Liver (tissue), 9 donors: ENCODE data around the gene NRSN2. TPM values are rescaled to one million over a fixed set of nuclear protein-coding genes. Genes with fewer than 3 reads are reported as not detected.
A peak's percentile ranks its signal among the peaks of the same experiment; 100 is the strongest.
"Not testable (repeated sequence)": the region's sequence is repeated elsewhere in the genome, so short reads cannot be mapped to it uniquely, and the experiment has no call there.

Experiments
- DNase-seq: peaks from one replicate; pipeline ENCODE4 v3.0.0-alpha.2; 2017; ENCODE audit warnings: low spot score
- H3K27ac ChIP-seq, 2 donors: one replicate each; pipeline ENCODE4 v1.7.0; 2013; ENCODE audit warnings: inconsistent platforms in 2 of 2, low read length in 2 of 2, control low read depth in 1 of 2, low read depth in 1 of 2, mild to moderate bottlenecking in 1 of 2
- H3K27me3 ChIP-seq, 4 donors: one replicate each; pipeline versions ENCODE4 v1.6.1 to v1.7.0; 2013; ENCODE audit warnings: low read length in 3 of 4, inconsistent platforms in 1 of 4, mild to moderate bottlenecking in 1 of 4, moderate library complexity in 1 of 4; ENCODE audit not compliant: control insufficient read depth in 4 of 4, insufficient read depth in 4 of 4
- H3K36me3 ChIP-seq, 4 donors: one replicate each; pipeline versions ENCODE4 v1.6.1 to v1.7.0; 2013; ENCODE audit warnings: low read length in 3 of 4, mild to moderate bottlenecking in 3 of 4, low read depth in 1 of 4, moderate library complexity in 1 of 4; ENCODE audit not compliant: control insufficient read depth in 4 of 4, insufficient read depth in 3 of 4
- H3K4me1 ChIP-seq, 4 donors: one replicate each; pipeline versions ENCODE4 v1.6.1 to v1.7.0; 2013; ENCODE audit warnings: low read length in 3 of 4, mild to moderate bottlenecking in 3 of 4, moderate library complexity in 1 of 4; ENCODE audit not compliant: control insufficient read depth in 4 of 4, insufficient read depth in 4 of 4
- H3K4me3 ChIP-seq, 3 donors: one replicate each; pipeline versions ENCODE4 v1.6.1 to v1.7.0; 2013; ENCODE audit warnings: low read length in 3 of 3, control low read depth in 1 of 3, low read depth in 1 of 3, mild to moderate bottlenecking in 1 of 3
- H3K9ac ChIP-seq, 2 donors: one replicate each; pipeline ENCODE4 v1.7.0; 2013; ENCODE audit warnings: low read length in 2 of 2, mild to moderate bottlenecking in 2 of 2, moderate library complexity in 2 of 2, control low read depth in 1 of 2, low read depth in 1 of 2
- H3K9me3 ChIP-seq, 4 donors: one replicate each; pipeline versions ENCODE4 v1.6.1 to v1.7.0; 2013; ENCODE audit warnings: low read length in 3 of 4; ENCODE audit not compliant: control insufficient read depth in 4 of 4
- ATF3 ChIP-seq: IDR thresholded peaks from 2 replicates; pipeline ENCODE4 v1.6.1; 2016; ENCODE audit warnings: antibody characterized with exemption
- CTCF ChIP-seq: fragments of 150-350 bp; IDR thresholded peaks from 2 replicates; pipeline ENCODE4 v1.5.1; 2017; ENCODE audit warnings: improper control_type of control experiment, low read depth, low read length; ENCODE audit not compliant: missing input control
- EGR1 ChIP-seq, 2 donors: IDR thresholded peaks; 2 replicates each; pipeline ENCODE4 v1.6.1; 2016 to 2018; ENCODE audit warnings: antibody characterized with exemption in 2 of 2, low read depth in 2 of 2
- FOXA1 ChIP-seq: IDR thresholded peaks from 2 replicates; pipeline ENCODE4 v1.6.1; 2016; ENCODE audit warnings: antibody characterized with exemption
- FOXA2 ChIP-seq: IDR thresholded peaks from 2 replicates; pipeline ENCODE4 v1.6.1; 2016; ENCODE audit warnings: antibody characterized with exemption
- GABPA ChIP-seq, 2 donors: IDR thresholded peaks in 1 of 2; conservative IDR thresholded peaks in 1 of 2; 2 replicates each; pipeline ENCODE4 v1.6.1; 2016; ENCODE audit warnings: antibody characterized with exemption in 2 of 2, mild to moderate bottlenecking in 1 of 2, moderate library complexity in 1 of 2
- HNF4G ChIP-seq: IDR thresholded peaks from 2 replicates; pipeline ENCODE4 v1.6.1; 2016; ENCODE audit warnings: antibody characterized with exemption
- JUND ChIP-seq, 2 donors: IDR thresholded peaks; 2 replicates each; pipeline ENCODE4 v1.6.1; 2016; ENCODE audit warnings: antibody characterized with exemption in 2 of 2
- NR2F2 ChIP-seq: IDR thresholded peaks from 2 replicates; pipeline ENCODE4 v1.6.1; 2016; ENCODE audit warnings: antibody characterized with exemption
- RAD21 ChIP-seq, 2 donors: IDR thresholded peaks; 2 replicates each; pipeline ENCODE4 v1.6.1; 2016; ENCODE audit warnings: antibody characterized with exemption in 2 of 2, mild to moderate bottlenecking in 2 of 2
- RXRA ChIP-seq, 2 donors: IDR thresholded peaks; 2 replicates each; pipeline ENCODE4 v1.6.1; 2017 to 2018; ENCODE audit warnings: antibody characterized with exemption in 2 of 2, mild to moderate bottlenecking in 1 of 2
- SP1 ChIP-seq: IDR thresholded peaks from 2 replicates; pipeline ENCODE4 v1.6.1; 2018; ENCODE audit warnings: antibody characterized with exemption, mild to moderate bottlenecking
- TAF1 ChIP-seq: conservative IDR thresholded peaks from 2 replicates; pipeline ENCODE4 v1.6.1; 2016; ENCODE audit warnings: antibody characterized with exemption, mild to moderate bottlenecking
- YY1 ChIP-seq: IDR thresholded peaks from 2 replicates; pipeline ENCODE4 v1.6.1; 2016; ENCODE audit warnings: antibody characterized with exemption, mild to moderate bottlenecking
- ZBTB33 ChIP-seq: IDR thresholded peaks from 2 replicates; pipeline ENCODE4 v1.6.1; 2016; ENCODE audit warnings: antibody characterized with exemption
- WGBS: extraction: QIAGEN DNeasy Blood & Tissue Kit; methylation state at CpG from one replicate; pipeline ENCODE4 v1.1.7; 2013; 5-methylcytosine and 5-hydroxymethylcytosine counted together
- polyA plus RNA-seq, 2 donors: library from polyadenylated mRNA; stranded (reverse) in 1 of 2; unstranded in 1 of 2; fragments of 200-250 nt in 1 of 2; fragments of >200 nt in 1 of 2; fragmentation: Nextera tagmentation in 1 of 2; extraction: Ambion mirVana in 1 of 2; gene quantifications; one replicate each; pipeline versions ENCODE4 v1.2.1 to v1.2.3, GENCODE V29; 2013 to 2015
- total RNA-seq, 2 donors: library from RNA; depleted of rRNA; stranded (reverse); fragments of >200 nt; gene quantifications; one replicate each; pipeline ENCODE4 v1.2.3, GENCODE V29; 2014
- donor health status: healthy.
- donor health status: healthy.
- donor health status: healthy.
- donor health status: healthy.
- donor health status: healthy.

The NRSN2 gene
- total and polyA plus RNA-seq, 4 donors, result 1.9 to 12.0 (median 4.7) TPM

- Histone ChIP-seq H3K27ac (peak overlapping the region; percentile 81 to 91), H3K4me1 (peaks cover 12 to 38% (median 29%) of the 10 kb centered on the region in 4 donors)
- not testable (repeated sequence) for H3K9ac ChIP-seq, H3K27me3 ChIP-seq, H3K36me3 ChIP-seq, H3K4me3 ChIP-seq, H3K9me3 ChIP-seq, DNase-seq
- WGBS, result 84% methylated on average over 11 of the region's 11 CpGs
These were observed 25.7 kb downstream of the NRSN2 start for GRCh38 chr20:372543-373082.

GRCh38 chr20:373171-373890 lies 26.4 kb downstream of the NRSN2 start:
- TF ChIP-seq ATF3 (no peak), JUND (IDR thresholded peaks at IDR 0.05) (peak in 1 of 2 donors; percentile 16), YY1 (no peak), RAD21 (IDR thresholded peaks at IDR 0.05) (no peak), RXRA (IDR thresholded peaks at IDR 0.05) (peak in 1 of 2 donors; percentile 24), SP1 (peak; percentile 18), TAF1 (no peak)
- no peaks in the 10 kb centered on the region for H3K27me3 ChIP-seq
- H3K27ac ChIP-seq, result peak overlapping the region in 1 of 2 donors; percentile 81
- peaks cover 12 to 38% (median 29%) of the 10 kb centered on the region in 4 donors for H3K4me1 ChIP-seq
- WGBS, result 80% methylated on average over 9 of the region's 9 CpGs
- no peak overlapping the region for H3K4me3 ChIP-seq
- no peak overlapping the region for H3K9ac ChIP-seq
- no peaks in the 10 kb centered on the region for H3K36me3 ChIP-seq
- no peaks in the 10 kb centered on the region for H3K9me3 ChIP-seq
- DNase-seq, result no peak

GRCh38 chr20:375265-375889 lies 28.5 kb downstream of the NRSN2 start:
- Histone ChIP-seq H3K27me3 (no peaks in the 10 kb centered on the region), H3K36me3 (no peaks in the 10 kb centered on the region), H3K4me3 (no peak overlapping the region), H3K9me3 (no peaks in the 10 kb centered on the region), H3K9ac (no peak overlapping the region), H3K4me1 (peaks cover 15 to 28% (median 20%) of the 10 kb centered on the region in 4 donors), H3K27ac (no peak overlapping the region)
- WGBS, result 93% methylated on average over 10 of the region's 10 CpGs
- no peak for DNase-seq
- TF ChIP-seq HNF4G (no peak), FOXA1 (no peak), YY1 (no peak), GABPA (IDR thresholded peaks at IDR 0.05 in 1 of 2, conservative IDR thresholded peaks at IDR 0.05 in 1 of 2) (no peak), SP1 (no peak), RAD21 (IDR thresholded peaks at IDR 0.05) (no peak), JUND (IDR thresholded peaks at IDR 0.05) (no peak), CTCF (no peak), EGR1 (IDR thresholded peaks at IDR 0.05; ENCODE audit: low read depth in 2 of 2) (no peak), ZBTB33 (no peak), FOXA2 (no peak), NR2F2 (no peak), RXRA (IDR thresholded peaks at IDR 0.05) (no peak), ATF3 (no peak), TAF1 (no peak)
